Stimulated activated CD4-positive, alpha-beta T cell treated with anti-CD3 and anti-CD28 coated beads, Interleukin-12 subunit alpha, Interleukin-12 subunit beta, amount 100 ng/mL, for 4 hours (primary cell): ENCODE measurements around the gene CACNA2D3.

ENCODE experiments used
- DNase-seq: peaks from one replicate; pipeline ENCODE4 v3.0.0-alpha.2; 2020

Gene CACNA2D3

DNA sequence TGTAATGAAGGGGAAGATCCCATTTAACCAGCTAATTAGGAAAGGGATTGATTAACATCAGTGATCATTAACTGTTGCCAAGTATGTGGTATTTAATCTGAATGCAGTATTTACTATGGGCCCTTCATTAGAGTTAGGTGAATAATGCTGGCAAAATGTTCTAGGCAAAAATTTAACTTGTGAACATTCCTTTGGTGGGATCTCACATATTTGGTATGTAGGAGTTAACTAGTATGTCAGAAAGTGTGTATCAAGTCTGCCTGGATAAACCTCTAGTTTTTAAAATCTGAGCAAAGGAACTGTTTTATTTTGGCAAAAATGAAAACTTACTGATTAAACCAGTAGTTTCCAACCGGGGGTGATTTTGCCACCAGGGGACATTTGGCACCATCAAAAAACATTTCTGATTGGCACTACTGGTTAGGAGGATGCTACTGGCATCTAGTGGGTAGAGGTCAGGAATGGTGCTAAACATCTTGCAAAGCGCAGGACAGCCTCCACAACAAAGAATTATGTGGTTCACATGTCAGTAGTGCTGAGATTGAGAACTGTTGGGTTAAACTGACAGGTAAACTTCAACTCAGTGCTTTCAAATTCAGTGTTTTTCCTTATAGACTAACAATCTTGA is 783.0 kb downstream of the CACNA2D3 start:
- DNase-seq: no peak

DNA sequence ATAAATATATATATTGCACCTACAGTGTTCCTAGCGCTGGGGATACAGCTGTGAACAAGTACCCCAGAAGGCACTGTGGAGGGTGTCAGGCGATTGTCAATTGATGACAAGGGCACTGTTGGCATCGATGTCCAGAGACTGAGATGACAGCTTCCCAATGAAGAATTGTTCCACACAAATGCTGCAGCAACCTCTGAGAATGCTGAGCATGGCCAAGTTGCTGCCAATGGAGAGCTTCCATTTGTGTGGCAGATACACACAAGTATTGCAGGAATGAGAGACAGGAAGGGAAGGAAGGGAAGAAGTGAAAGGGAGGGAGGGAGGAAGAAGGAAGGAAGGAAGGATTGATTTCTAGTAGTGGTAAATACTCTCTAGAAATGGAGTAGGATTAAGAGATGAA is 783.6 kb downstream of the CACNA2D3 start:
- no peak for DNase-seq

DNA sequence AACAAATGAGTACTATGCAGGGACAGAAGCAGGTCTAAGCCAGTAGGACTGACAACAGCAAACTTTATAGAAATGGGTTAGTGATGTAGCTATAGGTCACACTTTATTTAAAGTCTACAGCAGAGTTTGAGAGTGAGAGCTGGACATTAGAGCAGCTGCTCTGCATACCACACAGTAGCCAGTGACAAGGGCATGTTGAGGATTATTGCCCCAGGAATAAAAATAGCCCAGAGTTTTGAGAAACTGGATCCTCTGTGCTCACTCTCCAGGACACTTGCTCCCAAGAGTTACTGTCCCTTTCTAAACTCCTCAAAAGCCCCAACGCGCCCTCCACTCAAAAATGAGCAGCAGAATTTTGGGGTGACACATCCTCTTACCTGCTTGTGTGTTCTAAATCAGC is 784.4 kb downstream of the CACNA2D3 start:
- no peak for DNase-seq

DNA sequence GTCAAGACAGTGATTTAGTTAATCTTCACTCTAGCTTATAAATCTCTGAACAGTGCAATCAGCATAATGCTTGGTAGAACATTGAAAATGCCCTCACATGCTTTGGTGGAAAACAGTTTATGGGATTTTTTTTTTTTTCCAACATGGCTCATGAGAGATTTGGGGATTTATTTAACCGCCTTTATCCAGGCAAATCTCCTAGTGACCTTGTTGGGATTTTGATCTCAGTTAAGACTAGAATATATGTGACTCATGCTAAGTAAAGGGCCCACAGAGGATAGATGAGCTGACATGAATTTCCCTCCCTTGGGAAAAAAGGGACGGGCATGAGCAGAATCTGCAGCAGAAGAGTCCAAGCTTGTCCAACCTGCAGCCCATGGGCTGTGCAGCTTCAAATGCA is 786.8 kb downstream of the CACNA2D3 start:
- no peak for DNase-seq

DNA sequence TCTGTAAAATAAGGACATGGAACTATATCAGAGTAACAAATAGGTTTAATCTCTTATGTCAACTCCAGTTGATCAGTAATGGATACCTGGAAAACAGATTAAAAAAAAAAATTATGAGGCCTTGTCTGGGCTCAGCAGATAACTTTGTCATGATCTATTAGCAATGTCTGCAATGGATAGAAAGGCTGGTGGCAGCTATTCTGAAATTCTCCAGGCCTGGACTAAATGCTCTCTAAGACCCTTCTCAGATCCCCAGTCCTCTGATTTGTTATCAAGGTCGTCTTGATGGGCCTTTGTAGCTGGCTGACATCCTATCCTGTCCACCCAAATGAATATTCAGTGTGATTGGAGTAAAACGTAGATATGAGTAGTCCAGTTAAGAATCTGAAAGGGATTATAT is 791.8 kb downstream of the CACNA2D3 start:
- no peak for DNase-seq

DNA sequence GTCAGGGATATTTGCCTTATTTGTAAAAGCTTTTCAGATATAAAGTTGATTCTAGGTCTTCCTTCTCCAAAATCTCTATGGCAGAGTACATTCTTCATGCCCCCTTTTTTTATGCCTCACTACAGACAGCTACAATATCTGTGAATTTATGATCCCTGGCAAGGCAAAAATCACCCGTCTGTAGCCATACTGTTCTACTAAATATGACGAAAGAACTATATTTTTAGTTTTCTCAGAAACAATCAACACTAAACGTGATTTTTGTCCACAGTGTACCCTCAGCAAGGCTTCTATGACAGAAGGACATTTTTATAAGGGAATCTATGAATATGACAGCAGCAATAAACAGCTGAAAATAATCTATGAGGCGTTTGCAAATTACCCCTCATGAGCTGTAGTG is 792.8 kb downstream of the CACNA2D3 start:
- no peak for DNase-seq

DNA sequence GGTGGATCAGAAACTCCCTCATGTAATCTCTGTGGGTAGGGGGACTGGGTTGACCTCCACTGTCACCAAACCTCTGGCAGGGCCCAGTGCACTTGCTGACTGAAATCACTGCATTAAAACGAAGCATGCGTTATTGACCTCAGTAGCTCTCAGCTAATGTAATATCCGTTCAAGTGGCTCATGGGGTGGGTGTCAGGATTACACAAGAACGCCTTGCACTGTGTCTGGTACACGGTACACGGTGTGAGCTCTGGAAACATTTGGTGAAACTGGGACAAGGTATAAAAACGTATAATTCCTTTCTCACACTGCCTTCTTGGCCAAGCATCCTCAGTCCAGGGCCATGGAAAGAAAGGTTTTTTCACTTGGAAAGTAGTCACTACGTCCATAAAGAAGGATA is 793.6 kb downstream of the CACNA2D3 start:
- no peak for DNase-seq

DNA sequence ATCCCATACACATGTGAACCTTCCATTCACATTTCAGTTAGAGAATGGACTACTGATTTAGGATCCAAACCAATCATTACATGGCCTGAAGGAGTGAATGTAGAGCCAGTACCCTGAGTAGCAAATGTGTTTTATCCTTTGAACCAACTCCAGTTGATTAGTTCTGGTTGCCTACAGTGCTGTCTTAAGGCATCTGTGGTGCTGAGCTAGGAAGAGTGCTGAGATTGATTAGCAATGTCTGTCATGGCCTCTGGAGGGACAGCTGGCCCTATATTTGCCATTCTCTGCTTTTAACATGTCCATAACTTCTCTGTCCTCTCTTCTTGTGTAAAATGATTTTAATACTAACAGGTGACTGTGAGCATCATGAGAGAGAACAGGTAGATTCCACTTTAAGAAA is 794.4 kb downstream of the CACNA2D3 start:
- no peak for DNase-seq

DNA sequence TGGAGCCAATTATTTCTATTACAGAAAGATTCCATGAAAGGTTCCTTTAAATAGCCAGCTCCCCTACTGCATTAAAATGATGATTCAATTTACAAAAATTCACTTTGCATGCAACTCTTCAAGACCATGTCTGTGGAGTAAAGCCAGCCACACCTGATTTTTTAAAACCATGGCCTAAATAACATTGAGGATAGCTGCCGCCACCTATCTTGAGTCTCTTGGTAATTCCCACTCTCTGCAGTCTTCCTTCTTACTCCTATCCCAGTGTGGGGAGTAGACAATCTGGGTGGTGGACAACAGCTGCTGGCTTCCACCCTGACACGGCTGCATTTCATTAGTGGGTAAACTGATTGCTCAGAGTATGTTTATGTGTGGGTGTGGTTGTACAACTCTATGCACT is 794.8 kb downstream of the CACNA2D3 start:
- no peak for DNase-seq

DNA sequence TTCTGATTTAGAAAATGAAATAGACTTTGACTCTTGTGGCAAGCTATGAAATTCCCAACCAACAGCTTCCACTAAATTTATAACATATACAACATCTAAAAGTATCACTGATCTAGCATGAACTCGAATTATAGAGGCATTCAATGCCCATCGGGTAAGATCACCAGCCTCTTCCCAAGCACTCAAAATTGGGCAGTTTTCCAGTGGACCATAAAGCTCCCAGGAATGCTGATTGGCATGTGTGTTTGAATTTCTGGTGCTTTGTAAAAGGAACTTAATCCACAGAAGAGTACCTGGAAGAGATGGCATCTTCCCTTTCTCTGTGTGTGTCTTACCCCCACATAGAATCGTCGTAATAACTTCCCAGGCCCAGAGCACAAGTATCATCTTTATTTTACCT is 795.5 kb downstream of the CACNA2D3 start:
- no peak for DNase-seq

DNA sequence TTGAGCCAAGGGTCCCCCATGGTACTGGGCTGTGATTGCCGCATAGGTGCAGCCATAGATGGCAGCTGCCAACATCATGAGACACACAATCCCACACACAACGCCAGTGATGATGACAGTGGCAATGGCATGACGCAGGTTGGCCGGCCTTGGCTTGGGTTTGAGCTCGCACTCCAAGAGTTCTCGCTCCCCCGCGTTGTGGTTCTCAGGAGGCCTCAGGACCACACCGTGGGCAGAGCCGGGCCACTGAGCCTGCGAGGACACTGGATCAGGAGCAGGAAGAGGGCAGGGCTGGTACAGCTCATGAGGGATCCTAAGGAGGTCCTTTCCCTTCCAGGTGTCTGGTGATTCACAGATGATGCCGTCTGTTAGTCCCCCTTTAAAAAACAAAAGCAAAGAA is 796.2 kb downstream of the CACNA2D3 start:
- DNase-seq: no peak

DNA sequence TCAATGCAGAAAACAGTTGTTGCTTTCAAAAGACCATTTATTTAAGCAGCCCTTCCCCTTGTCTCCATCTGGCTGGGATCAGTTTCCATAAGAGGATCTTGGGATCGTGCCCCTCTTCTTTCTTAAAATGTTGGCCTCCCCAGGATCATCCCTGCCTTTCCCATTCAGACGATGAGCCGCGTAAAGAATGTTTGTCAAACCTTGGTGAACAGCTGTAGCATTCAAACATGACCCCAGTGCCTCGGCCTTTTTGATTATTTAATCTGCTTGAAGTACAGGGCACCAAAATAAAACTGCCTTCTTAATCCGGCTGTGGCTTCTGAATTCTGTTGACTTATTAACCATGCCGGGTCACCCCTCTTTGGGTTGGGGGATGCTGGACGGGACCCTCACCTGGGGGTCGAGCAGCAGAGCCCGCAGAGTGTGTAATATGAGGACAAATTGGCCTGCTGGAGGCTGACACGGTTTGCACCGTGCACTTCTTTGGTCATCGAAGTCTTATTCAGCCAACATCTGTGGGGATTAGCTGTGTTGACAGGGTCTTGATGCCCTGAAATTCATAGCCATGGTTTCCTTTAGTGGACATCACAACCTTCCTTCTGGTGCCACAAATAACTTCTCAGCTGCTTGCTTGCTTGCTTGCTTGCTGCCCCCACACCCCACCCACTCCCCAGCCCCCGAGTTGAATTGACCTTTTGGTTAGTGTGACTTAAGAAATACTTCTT is 805.9 kb downstream of the CACNA2D3 start, which contains the start of gene LRTM1:
Gene LRTM1, minus strand, starts transcription at position 14 of the 725 bp plus-strand sequence. CDS start 148 bp downstream, outside the sequence.
- DNase-seq: no peak

DNA sequence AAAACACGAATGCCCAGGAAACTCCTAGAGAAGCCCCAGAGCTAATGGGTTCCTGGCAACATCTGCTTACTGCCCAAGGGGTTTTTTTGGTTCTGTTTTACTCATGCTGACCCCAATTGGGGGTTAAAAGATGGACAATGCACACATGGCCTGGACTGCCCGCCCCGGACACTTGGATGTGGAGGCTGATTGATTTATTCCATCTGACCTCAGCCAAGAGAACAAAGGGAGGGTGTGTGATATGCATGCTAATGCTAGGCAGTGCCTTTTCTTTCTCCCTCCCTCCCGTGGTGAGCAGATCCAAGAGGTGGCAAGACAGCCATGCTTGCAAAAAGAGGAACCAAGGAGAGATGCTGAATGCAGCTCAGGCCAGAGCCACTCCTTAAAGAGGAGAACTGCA is 808.8 kb downstream of the CACNA2D3 start:
- no peak for DNase-seq

DNA sequence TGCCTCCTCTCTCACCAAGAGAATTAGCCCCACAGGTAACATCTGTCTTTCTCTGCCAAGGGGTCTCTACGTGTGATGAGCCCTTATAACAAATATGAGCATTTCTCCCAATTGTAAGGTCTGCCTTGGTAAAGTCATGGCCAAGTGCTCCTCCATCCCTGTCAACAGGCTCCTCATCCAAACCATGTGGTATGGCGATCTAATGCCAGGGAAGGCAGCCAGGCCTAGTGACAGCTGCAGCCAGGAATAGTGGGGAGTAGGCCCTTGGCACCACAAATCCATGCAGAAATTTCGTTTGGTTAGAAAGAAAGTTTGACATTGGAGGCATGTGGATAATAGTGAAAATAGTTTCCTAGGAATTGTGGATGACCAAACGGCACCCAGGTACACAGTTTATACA is 810.3 kb downstream of the CACNA2D3 start:
- no peak for DNase-seq

DNA sequence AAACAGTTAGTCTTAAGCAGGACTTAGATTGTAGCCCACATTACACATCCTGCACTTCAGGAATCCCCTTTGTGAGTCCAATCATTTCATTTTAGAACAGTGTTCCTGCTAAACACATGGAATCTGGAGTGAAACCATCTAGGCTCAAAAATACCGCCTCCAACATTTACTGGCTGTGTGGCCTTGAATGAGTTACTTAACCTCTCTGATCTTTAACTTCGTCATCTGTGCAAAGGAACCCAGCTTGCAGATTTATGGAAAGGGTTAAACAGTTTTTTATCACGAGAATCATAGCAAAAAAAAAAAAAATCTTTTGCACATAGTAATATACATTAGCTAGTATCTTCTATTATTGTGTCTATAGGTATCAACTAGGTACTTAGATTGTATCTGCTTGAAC is 813.5 kb downstream of the CACNA2D3 start:
- no peak for DNase-seq

DNA sequence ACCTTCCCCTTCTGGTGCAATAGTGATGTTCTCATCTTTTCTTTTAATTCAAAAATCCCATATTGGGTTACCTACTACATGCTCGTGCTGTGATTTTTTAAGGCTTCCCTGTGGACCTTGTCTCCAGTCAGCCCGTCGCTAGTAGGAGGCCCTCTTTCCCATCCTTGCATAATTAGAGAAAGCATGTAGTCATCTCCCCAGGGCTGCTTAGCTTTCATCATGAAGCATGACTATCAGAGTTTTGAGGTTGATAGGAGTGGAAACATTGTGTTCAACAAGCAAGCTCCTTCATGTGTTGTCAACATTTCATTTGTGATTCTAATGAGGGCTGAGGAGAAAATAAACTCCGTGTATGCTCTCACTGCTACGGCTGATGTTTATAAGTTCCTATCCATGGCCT is 814.2 kb downstream of the CACNA2D3 start:
- DNase-seq: no peak

DNA sequence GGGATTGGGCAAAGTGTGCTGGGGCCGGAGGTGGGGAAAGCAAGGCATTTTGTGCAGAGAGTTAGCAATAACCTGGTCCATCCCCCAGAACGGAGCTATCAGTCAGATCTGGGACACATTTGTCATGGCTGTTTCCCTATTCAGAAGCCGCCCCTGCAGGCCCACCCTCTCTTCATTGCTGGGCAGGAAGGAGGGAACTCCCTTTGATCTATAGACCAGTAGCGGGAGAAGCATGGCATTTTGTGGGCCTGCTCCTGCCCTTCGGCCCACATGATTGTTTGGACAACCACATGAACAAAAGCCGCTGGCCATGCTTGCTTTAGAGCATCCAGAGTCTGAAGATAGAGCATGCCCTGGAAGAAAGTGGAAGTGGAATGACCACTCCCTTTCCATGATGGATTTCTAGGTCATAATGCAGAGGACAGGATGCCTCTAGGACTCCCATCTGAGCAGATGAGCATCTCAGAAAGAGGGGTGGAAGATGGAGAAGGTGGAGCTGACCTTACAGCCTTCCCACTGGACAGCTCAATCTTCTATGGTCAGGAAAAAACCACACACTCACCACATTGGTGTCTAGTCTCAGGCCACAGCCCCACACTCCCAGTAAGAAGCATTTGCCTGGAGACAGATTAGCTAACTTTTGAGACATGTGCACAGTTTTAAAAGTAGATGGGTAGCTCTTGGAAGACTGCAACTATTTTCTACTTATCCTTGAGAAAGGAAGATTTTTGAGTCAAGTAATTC is 817.4 kb downstream of the CACNA2D3 start:
- no peak for DNase-seq

DNA sequence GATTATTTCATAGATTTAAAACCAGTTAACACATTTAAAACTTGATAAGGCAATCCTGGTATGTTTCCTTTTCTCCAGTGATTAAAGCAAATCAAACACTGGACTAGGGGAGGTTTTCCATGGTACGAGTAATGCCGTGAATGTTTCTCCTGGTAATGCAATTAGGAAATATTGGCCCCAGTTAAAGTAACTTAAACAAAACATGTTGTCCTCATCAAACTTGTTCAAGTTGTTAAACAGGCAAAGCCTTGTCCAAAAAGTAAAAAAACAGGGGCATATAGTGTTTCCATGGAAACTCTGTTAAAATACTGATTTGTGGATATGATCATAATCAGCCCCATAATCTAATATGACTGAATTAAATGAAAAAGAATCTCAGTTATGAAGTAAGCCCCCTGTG is 818.6 kb downstream of the CACNA2D3 start:
- no peak for DNase-seq

DNA sequence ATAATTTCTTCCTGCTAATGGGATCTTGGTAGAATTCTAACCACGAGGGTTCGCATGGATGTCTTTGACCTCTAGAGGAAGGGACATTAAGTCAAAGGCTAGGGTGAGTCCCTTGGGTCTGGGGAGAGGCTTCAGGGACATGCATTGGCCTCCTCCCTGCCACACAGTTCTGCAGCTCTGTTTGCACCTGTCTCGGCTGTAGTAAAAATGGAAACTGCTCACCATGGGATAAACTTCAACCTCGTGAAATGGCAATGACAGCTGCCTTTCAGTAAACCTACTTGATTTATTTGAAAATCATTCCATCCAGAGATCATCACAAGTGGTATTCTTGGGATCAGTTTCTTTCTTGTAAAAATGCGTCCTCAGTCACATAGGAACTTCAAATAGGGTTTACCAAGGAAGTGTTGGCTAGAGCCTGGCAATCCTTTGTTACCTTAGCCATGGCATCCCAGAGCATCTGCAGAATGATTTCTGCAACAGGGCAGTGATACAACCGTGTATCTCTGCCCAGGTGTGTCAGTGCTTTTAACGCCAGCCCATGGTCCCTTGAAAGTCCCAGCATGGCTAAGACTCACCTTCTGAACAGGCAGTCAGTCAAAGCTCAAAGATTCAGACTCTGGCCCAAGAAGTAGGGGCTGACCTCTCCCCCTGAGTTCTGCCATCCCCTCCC is 819.5 kb downstream of the CACNA2D3 start:
- DNase-seq: no peak

DNA sequence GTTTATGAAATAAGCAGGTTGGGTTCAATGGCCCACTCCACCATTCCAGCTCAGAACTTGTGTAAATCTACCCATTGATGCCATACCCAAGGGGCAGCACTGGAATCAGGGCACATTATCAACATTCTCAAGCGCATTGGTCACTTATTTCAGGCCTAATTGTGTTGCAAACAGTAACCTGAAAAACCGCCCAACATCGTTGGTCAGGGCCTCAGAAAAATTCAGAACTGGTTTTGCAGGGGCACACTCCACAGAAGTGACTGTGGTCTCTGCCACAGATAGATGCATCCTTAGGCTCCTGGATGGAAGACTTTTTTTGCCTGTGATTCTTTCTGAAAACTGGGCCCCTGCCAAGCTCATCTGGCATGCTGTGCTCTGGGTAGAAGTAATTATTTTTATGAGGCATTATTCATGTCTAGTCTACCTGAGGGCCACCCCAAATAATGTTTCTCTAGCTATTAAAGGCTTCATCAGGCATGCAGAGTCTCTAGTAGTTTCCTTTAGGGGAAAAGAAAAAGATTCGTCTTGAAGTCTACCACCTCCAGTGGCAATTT is 827.2 kb downstream of the CACNA2D3 start:
- no peak for DNase-seq

DNA sequence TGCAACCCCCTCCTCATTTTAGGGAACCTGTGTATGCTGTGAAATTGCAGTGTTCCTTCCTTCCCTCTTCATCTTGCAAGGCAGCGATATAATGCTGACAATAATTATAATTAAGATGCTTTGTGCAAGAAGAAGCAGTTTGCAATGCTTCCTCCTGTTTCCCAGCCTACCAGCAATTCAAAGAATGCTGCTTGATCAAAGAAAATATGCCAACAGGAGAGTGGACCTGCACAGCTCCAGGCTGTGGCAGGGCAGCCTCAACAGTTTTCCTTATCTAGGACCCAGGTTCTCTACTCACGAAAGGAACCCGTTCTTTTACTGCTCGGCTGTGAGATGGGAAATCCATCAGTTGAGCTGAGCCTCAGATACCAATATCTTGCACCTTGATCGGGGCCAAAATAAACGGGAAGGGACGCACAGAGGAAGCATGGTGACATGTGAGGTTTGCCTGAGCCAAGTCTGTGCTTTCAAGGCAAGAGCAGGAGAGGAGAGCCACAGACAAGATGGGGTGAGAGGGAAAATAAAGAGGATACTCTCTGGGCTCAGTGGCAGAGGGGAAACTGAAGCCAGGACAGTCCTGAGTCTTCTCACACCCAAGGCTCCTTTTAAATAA is 828.1 kb downstream of the CACNA2D3 start:
- DNase-seq: no peak

DNA sequence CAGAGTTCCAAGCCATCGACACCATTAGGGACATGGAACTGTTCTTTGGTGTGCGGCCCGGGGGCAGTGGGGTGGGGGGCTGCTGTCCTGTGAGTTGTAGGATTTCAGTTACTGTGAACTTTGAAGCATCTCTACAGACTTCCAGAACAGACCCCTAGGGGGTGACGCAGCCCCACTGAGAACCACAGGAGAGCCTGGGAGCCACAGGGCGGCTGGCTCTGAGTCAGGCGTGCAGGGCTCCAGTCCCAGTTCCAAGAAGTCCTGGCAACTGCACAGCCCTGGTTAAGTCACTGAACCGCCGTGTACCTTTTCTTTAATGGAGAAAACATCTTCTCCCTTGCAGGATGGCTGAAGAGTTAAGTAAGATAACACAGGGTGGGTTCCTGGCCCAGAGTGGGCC is 829.1 kb downstream of the CACNA2D3 start:
- no peak for DNase-seq

DNA sequence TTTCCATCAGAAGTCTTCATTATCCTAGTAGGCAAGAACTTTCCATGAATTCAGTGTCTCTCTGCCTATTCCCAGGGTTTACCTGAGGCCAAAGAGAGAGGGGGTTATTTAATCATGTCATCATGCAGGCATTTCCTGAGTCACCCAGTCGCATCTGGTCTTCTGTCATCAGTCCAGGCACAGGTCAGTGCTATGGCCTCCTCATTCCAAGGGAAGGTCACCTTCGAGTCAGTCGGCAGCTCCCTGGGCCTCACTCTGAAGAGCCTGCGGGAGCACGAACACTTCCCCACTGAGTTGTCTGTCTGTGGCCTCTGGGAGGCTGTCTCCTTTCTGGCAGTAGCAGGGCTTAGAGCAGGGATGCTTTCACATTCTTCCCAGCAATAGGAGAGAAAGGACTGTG is 831.7 kb downstream of the CACNA2D3 start:
- no peak for DNase-seq
